Upper lobe of left lung (tissue), 4 donors: ENCODE results near the gene RFESD.

ENCODE experiments used
- EP300 ChIP-seq, 4 donors: sonication (generic); formaldehyde crosslinking; IDR thresholded peaks; one replicate each; pipeline ENCODE4 v1.5.1; 2017; ENCODE audit warnings: antibody characterized with exemption in 4 of 4, control low read depth in 2 of 4
- POLR2A ChIP-seq, 4 donors: fragments of 450-650 bp; IDR thresholded peaks; one replicate each; pipeline ENCODE4 v1.5.1; 2016 to 2017; ENCODE audit warnings: antibody characterized with exemption in 4 of 4, mild to moderate bottlenecking in 2 of 4
- POLR2AphosphoS5 ChIP-seq, 2 donors: sonication (generic); formaldehyde crosslinking; IDR thresholded peaks; one replicate each; pipeline ENCODE4 v1.5.1; 2017; ENCODE audit warnings: antibody characterized with exemption in 2 of 2
- TF ChIP-seq, protein P1 (sequence below), 6 experiments: fragments of 450-650 bp in 4 of 6; fragments of 200-600 bp in 2 of 6; sonication (generic) in 2 of 6; IDR thresholded peaks; one replicate each; pipeline ENCODE4 v1.5.1; 2016 to 2019; ENCODE audit warnings: antibody characterized with exemption in 6 of 6

DNA sequence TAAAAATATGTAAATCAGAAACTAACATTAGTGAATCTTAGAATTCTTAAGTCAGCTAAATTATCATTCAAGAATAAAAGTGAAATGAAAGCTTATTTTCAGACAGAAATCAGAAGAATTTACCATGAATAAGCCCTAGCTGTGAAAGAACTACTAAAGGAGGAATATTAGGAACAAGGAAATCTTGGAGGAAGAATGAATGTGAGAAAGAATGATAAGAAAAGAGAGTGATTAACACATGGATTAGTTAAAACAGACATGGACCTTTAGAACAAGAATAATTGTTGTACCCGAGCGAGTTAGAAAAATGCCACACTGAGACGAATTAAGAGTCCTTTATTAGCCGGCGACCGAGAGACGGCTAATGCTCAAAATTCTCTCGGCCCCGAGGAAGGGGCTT lies 60.5 kb downstream of the RFESD start:
- TF ChIP-seq, protein P1, sequence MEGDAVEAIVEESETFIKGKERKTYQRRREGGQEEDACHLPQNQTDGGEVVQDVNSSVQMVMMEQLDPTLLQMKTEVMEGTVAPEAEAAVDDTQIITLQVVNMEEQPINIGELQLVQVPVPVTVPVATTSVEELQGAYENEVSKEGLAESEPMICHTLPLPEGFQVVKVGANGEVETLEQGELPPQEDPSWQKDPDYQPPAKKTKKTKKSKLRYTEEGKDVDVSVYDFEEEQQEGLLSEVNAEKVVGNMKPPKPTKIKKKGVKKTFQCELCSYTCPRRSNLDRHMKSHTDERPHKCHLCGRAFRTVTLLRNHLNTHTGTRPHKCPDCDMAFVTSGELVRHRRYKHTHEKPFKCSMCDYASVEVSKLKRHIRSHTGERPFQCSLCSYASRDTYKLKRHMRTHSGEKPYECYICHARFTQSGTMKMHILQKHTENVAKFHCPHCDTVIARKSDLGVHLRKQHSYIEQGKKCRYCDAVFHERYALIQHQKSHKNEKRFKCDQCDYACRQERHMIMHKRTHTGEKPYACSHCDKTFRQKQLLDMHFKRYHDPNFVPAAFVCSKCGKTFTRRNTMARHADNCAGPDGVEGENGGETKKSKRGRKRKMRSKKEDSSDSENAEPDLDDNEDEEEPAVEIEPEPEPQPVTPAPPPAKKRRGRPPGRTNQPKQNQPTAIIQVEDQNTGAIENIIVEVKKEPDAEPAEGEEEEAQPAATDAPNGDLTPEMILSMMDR (IDR thresholded peaks at IDR 0.05): no peak
- TF ChIP-seq POLR2AphosphoS5 (IDR thresholded peaks at IDR 0.05) (no peak), POLR2A (IDR thresholded peaks at IDR 0.05) (no peak), EP300 (IDR thresholded peaks at IDR 0.05) (no peak)
